Peyer's patch (tissue), 4 donors: Measurements from ENCODE around the gene ANKLE2. TPM values are rescaled to one million over a fixed set of nuclear protein-coding genes. Genes with fewer than 3 reads are reported as not detected.

ENCODE experiments used
- DNase-seq, 3 donors: peaks; one replicate each; pipeline ENCODE4 v3.0.0-alpha.2; 2017 to 2019
- H3K27ac ChIP-seq, 4 donors: fragments of 200-600 bp; sonication (generic); one replicate each; pipeline ENCODE4 v1.5.1; 2016 to 2019
- H3K27me3 ChIP-seq, 2 donors: fragments of 200-600 bp; sonication (generic); one replicate each; pipeline ENCODE4 v1.5.1; 2019
- H3K36me3 ChIP-seq, 3 donors: fragments of 200-600 bp; sonication (generic); one replicate each; pipeline ENCODE4 v1.5.1; 2016 to 2019
- H3K4me1 ChIP-seq, 4 donors: fragments of 200-600 bp; sonication (generic); one replicate each; pipeline ENCODE4 v1.5.1; 2016 to 2019
- H3K4me3 ChIP-seq, 4 donors: fragments of 200-600 bp; sonication (generic); 1 replicate in 3 of 4; 2 replicates in 1 of 4; pipeline ENCODE4 v1.5.1; 2016 to 2019; ENCODE audit warnings: mild to moderate bottlenecking in 1 of 4
- H3K9me3 ChIP-seq, 4 donors: fragments of 200-600 bp; sonication (generic); one replicate each; pipeline ENCODE4 v1.5.1; 2016 to 2019; ENCODE audit warnings: mild to moderate bottlenecking in 1 of 4
- POLR2A ChIP-seq, 2 donors: fragments of 450-650 bp; IDR thresholded peaks; one replicate each; pipeline ENCODE4 v1.5.1; 2017; ENCODE audit warnings: antibody characterized with exemption in 2 of 2, mild to moderate bottlenecking in 2 of 2, moderate library complexity in 2 of 2
- small RNA-seq, 2 donors: library from RNA; depleted of rRNA; stranded (forward); fragments of <200 nt; gene quantifications; one replicate each; pipeline ENCODE3, GENCODE V24; 2016
- total RNA-seq, 4 donors: library from RNA; depleted of rRNA; stranded (reverse); fragments of >200 nt; gene quantifications; one replicate each; pipeline ENCODE4 v1.1.0, GENCODE V29; 2016
- TF ChIP-seq, protein P1 (sequence below), 6 experiments: fragments of 450-650 bp in 4 of 6; fragments of 200-600 bp in 2 of 6; sonication (generic) in 1 of 6; IDR thresholded peaks; one replicate each; pipeline ENCODE4 v1.5.1; 2017 to 2019; ENCODE audit warnings: antibody characterized with exemption in 6 of 6, mild to moderate bottlenecking in 3 of 6, moderate library complexity in 1 of 6

Gene ANKLE2
- total RNA-seq, 4 donors from 2014 or later = 69.0 to 286 (median 133) TPM

DNA sequence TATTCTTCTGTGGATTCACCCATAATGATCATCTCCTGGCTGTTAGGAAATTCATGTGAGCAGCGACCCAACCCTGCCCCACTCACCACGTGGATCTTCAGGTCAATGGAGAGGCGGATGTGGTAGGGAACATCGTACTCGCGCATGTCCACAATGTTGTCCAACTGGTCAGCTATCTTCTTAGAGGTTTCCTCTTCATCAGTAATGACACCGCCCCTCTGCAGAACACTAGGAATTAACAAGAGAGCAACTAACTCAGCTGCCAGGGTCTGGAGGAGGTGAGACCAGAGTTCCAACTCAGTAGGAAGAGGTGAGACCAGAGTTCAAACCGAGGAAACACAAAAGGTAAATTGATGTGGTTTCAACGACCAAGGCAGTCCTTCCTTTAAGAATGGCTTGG, 84.1 kb downstream of the ANKLE2 start:
- no peak overlapping the region for H3K27ac ChIP-seq
- no peak overlapping the region for H3K4me3 ChIP-seq
- no peaks in the 10 kb centered on the region for H3K27me3 ChIP-seq
- no peak for TF ChIP-seq POLR2A (IDR thresholded peaks at IDR 0.05)
- TF ChIP-seq, protein P1, sequence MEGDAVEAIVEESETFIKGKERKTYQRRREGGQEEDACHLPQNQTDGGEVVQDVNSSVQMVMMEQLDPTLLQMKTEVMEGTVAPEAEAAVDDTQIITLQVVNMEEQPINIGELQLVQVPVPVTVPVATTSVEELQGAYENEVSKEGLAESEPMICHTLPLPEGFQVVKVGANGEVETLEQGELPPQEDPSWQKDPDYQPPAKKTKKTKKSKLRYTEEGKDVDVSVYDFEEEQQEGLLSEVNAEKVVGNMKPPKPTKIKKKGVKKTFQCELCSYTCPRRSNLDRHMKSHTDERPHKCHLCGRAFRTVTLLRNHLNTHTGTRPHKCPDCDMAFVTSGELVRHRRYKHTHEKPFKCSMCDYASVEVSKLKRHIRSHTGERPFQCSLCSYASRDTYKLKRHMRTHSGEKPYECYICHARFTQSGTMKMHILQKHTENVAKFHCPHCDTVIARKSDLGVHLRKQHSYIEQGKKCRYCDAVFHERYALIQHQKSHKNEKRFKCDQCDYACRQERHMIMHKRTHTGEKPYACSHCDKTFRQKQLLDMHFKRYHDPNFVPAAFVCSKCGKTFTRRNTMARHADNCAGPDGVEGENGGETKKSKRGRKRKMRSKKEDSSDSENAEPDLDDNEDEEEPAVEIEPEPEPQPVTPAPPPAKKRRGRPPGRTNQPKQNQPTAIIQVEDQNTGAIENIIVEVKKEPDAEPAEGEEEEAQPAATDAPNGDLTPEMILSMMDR (IDR thresholded peaks at IDR 0.05) = no peak
- DNase-seq = peak in 1 of 3 donors; percentile 4
- no peaks in the 10 kb centered on the region for H3K9me3 ChIP-seq
- no peaks in the 10 kb centered on the region for H3K4me1 ChIP-seq
- peaks cover 0 to 60% (median 0%) of the 10 kb centered on the region in 3 donors for H3K36me3 ChIP-seq

DNA sequence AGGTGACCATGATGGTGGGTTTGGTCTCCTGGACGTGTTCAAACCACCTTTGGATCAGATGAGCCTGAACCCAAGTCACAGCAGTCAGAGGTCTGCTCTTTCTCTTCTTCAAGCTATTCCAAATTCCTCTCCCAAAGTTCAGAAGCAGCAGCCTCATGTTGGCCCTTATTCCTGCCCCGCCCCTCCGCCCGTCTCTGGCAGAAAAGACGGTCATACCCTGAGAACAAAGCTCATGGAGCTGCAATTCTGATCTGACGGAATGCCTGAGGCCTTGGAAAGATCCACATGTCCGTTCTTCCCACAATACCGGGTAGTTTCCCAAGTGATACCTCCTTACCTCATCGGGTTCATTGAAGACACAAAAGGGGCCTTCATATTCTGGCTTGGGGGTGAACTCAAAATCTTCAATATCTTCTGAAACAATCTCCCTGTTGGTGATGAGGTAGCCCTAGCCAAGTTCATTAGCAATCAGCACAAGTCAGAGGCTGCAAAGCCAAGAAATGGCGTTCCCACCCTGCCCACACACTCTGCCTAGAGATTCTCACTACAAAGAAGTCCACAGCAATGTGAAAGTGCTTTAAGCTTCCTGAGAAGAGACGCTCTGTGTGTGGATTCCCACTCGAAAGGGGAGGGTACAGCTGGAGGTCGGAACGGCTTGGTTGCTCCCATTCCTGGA, 85.7 kb downstream of the ANKLE2 start:
- Histone ChIP-seq H3K4me3 (no peak overlapping the region), H3K9me3 (no peaks in the 10 kb centered on the region), H3K4me1 (no peaks in the 10 kb centered on the region), H3K27ac (no peak overlapping the region), H3K36me3 (peaks cover 0 to 67% (median 0%) of the 10 kb centered on the region in 3 donors), H3K27me3 (no peaks in the 10 kb centered on the region)
- TF ChIP-seq POLR2A (IDR thresholded peaks at IDR 0.05) = no peak
- TF ChIP-seq, protein P1 (IDR thresholded peaks at IDR 0.05) = no peak
- DNase-seq = peak in 2 of 3 donors; percentile 62 to 66

Small RNA genes within 50 kb of the gene (small RNA-seq; reads per million reads assigned to genes)
- gene RNA5SP379 = 0 reads per million in 2 donors

Other genes starting within 250 kb of the ANKLE2 start
- not detected for gene LRCOL1, start 151.2 kb downstream of the ANKLE2 start, total RNA-seq
- gene P2RX2, start 143.1 kb downstream of the ANKLE2 start, total RNA-seq = 1 to 10 TPM in 3 of 4 donors, not detected in 1; 3.8 to 4.7 (median 4.1) TPM
- 100 to 1,000 TPM in 2 of 4 donors, 10 to 100 TPM in 2; 58.3 to 198 (median 84.3) TPM for gene POLE, start 74.5 kb downstream of the ANKLE2 start, total RNA-seq
- 100 to 1,000 TPM in 2 of 4 donors, 10 to 100 TPM in 2; 19.8 to 157 (median 109) TPM for gene PXMP2, start 74.2 kb downstream of the ANKLE2 start, total RNA-seq
- 10 to 100 TPM; 23.5 to 45.4 (median 29.0) TPM for gene PGAM5, start 51.0 kb downstream of the ANKLE2 start, total RNA-seq
- 10 to 100 TPM; 47.8 to 90.8 (median 76.6) TPM for gene GOLGA3, start 67.0 kb upstream of the ANKLE2 start, total RNA-seq
- gene CHFR, start 125.8 kb upstream of the ANKLE2 start, total RNA-seq = 100 to 1,000 TPM in 1 of 4 donors, 10 to 100 TPM in 3; 80.6 to 125 (median 94.7) TPM
- gene ZNF605, start 194.5 kb upstream of the ANKLE2 start, total RNA-seq = 10 to 100 TPM in 2 of 4 donors, 1 to 10 TPM in 2; 6.3 to 19.0 (median 12.5) TPM
- gene ZNF26, start 224.5 kb upstream of the ANKLE2 start, total RNA-seq = 10 to 100 TPM; 15.9 to 24.8 (median 18.7) TPM